OCI-LY7 (cell line): ENCODE data around the gene PPARG. TPM values are rescaled to one million over a fixed set of nuclear protein-coding genes. Genes with fewer than 3 reads are reported as not detected.

Experiments
- BruUV-seq: library from RNA; stranded (reverse); fragments of 400-500 nt; replicated peaks from 2 replicates; lab custom pipeline; 2021; lab: Mats Ljungman, UMichigan
- CTCF ChIA-PET: fragments of 300-600 bp; sonication (Branson Sonifier 250); formaldehyde crosslinking; loops from one replicate; lab custom pipeline; 2022; ENCODE audit warnings: antibody characterized with exemption; ENCODE audit not compliant: unreplicated experiment; lab: Charles Lee
- POLR2A ChIA-PET: fragments of 300-600 bp; sonication (Branson Sonifier 250); formaldehyde crosslinking; loops from one replicate; lab custom pipeline; 2022; ENCODE audit warnings: antibody characterized with exemption; lab: Charles Lee
- DNase-seq: peaks from one replicate; pipeline ENCODE4 v3.0.0-alpha.2; 2015; ENCODE audit warnings: low spot score
- H2AFZ ChIP-seq: fragments of 200-600 bp; sonication (generic), shearing (Covaris generic); 2 replicates; pipeline ENCODE4 v1.6.1; 2014; ENCODE audit warnings: mild to moderate bottlenecking, antibody characterized with exemption, low read length, moderate library complexity
- H3K27ac ChIP-seq: fragments of 200-600 bp; sonication (generic); 2 replicates; pipeline ENCODE4 v1.5.1; 2014; ENCODE audit warnings: mixed run types, low read depth, mild to moderate bottlenecking, moderate library complexity, low read length, inconsistent platforms; ENCODE audit not compliant: poor library complexity, severe bottlenecking
- H3K36me3 ChIP-seq: fragments of 200-600 bp; sonication (generic); 2 replicates; pipeline ENCODE4 v1.6.1; 2014; ENCODE audit warnings: mild to moderate bottlenecking, antibody characterized with exemption, low read length, moderate library complexity, mixed read lengths; ENCODE audit not compliant: insufficient read depth
- H3K4me1 ChIP-seq: fragments of 200-600 bp; sonication (generic); 2 replicates; pipeline ENCODE4 v1.5.1; 2014; ENCODE audit warnings: mild to moderate bottlenecking, low read length; ENCODE audit not compliant: insufficient read depth, poor library complexity, severe bottlenecking
- H3K4me2 ChIP-seq: fragments of 200-600 bp; sonication (generic); 2 replicates; pipeline ENCODE4 v1.6.1; 2014; ENCODE audit warnings: mild to moderate bottlenecking, low read length
- H3K4me3 ChIP-seq: fragments of 200-600 bp; sonication (generic); 2 replicates; pipeline ENCODE4 v1.5.1; 2014; ENCODE audit warnings: mild to moderate bottlenecking, low read depth, low read length; ENCODE audit not compliant: poor library complexity, severe bottlenecking
- H3K79me2 ChIP-seq: fragments of 200-600 bp; sonication (generic); 2 replicates; pipeline ENCODE4 v1.6.1; 2016; ENCODE audit warnings: low read depth, mild to moderate bottlenecking, low read length, moderate library complexity, mixed read lengths; ENCODE audit not compliant: insufficient read depth
- H3K9me2 ChIP-seq: fragments of 200-600 bp; sonication (generic); 2 replicates; pipeline ENCODE4 v1.6.1; 2016; ENCODE audit warnings: mild to moderate bottlenecking, low read length, mixed read lengths; ENCODE audit not compliant: insufficient read depth
- H3K9me3 ChIP-seq: fragments of 200-600 bp; sonication (generic); 2 replicates; pipeline ENCODE4 v1.6.1; 2014; ENCODE audit warnings: mild to moderate bottlenecking, mixed run types, low read length, mixed read lengths
- H4K20me1 ChIP-seq: fragments of 200-600 bp; sonication (generic); 2 replicates; pipeline ENCODE4 v1.6.1; 2014; ENCODE audit warnings: mild to moderate bottlenecking, antibody characterized with exemption, low read length, moderate library complexity, mixed read lengths; ENCODE audit not compliant: insufficient read depth
- EZH2phosphoT487 ChIP-seq: fragments of 200-600 bp; sonication (generic); IDR thresholded peaks from 2 replicates; pipeline ENCODE4 v1.6.1; 2018; ENCODE audit warnings: low read depth, borderline replicate concordance, mild to moderate bottlenecking, mixed run types, antibody characterized with exemption, low read length, moderate library complexity, mixed read lengths
- intact Hi-C: fragments of 100-400 bp; cut with micrococcal nuclease; formaldehyde crosslinking; loops from one replicate; pipeline ENCODE4 v1.10.0; 2022; ENCODE audit not compliant: unreplicated experiment
- total RNA-seq, 2 experiments: library from RNA; depleted of rRNA in 1 of 2; stranded (reverse); fragments of >200 nt in 1 of 2; shearing (Covaris generic) in 1 of 2; gene quantifications; 2 replicates each; pipeline ENCODE4 v1.2.3, GENCODE V29; 2014 to 2022
- TF ChIP-seq, protein P1 (sequence below): fragments of 200-600 bp; sonication (generic); conservative IDR thresholded peaks from 2 replicates; pipeline ENCODE4 v1.5.1; 2014; ENCODE audit warnings: mild to moderate bottlenecking, antibody characterized with exemption, low read length, moderate library complexity, mixed read lengths

Gene PPARG
- total RNA-seq, 2 experiments from 2014 or later, result not detected

DNA sequence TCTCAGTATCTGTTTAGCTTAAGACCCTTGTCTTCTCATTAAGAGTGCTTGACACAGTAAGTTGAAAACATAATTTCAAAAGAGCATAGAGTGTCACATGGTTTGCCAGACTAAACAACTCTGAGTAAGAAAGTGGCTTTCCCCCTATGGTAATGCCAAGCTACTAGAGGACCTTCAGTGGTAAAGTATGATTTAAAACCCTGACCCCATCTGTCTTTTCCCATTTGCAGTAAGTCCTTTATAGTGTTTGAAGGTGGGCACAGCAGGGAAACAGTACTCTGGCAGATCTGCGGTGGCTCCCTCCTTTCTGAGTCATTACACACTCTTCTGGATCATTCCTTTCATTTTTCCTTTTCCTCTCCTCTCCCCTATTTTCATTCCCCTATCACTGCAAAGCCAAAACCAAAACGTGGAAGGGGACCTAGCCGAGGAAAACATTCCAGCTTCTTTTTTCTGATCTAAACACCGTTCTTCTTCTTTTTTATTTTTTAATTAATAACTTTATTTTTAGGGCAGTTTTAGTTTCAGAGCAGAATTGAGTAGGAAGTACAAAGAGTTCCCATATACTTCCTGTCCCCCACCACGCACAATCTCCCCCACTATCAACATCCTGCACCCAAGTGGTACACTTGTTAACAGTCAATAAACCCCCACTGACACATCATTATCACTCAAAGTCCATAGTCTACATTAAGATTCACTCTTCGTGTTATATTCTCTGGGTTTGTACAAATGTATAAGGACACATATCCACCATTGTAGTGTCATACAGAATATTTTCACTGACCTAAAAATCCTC is 74.7 kb downstream of the PPARG start:
- Histone ChIP-seq H3K9me3 (no peaks in the 10 kb centered on the region), H3K36me3 (no peaks in the 10 kb centered on the region), H3K79me2 (no peaks in the 10 kb centered on the region), H4K20me1 (no peaks in the 10 kb centered on the region), H3K4me3 (no peak overlapping the region), H3K4me2 (no peak overlapping the region), H3K4me1 (no peaks in the 10 kb centered on the region), H3K9me2 (no peaks in the 10 kb centered on the region), H2AFZ (no peak overlapping the region), H3K27ac (no peak overlapping the region)
- POLR2A ChIA-PET, result no interaction called here
- DNase-seq, result no peak
- TF ChIP-seq, protein P1, sequence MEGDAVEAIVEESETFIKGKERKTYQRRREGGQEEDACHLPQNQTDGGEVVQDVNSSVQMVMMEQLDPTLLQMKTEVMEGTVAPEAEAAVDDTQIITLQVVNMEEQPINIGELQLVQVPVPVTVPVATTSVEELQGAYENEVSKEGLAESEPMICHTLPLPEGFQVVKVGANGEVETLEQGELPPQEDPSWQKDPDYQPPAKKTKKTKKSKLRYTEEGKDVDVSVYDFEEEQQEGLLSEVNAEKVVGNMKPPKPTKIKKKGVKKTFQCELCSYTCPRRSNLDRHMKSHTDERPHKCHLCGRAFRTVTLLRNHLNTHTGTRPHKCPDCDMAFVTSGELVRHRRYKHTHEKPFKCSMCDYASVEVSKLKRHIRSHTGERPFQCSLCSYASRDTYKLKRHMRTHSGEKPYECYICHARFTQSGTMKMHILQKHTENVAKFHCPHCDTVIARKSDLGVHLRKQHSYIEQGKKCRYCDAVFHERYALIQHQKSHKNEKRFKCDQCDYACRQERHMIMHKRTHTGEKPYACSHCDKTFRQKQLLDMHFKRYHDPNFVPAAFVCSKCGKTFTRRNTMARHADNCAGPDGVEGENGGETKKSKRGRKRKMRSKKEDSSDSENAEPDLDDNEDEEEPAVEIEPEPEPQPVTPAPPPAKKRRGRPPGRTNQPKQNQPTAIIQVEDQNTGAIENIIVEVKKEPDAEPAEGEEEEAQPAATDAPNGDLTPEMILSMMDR, result no peak
- no peak for TF ChIP-seq EZH2phosphoT487
- intact Hi-C loops, result no loop called here
- CTCF ChIA-PET, result no interaction called here
- no TSS peak for BruUV-seq

DNA sequence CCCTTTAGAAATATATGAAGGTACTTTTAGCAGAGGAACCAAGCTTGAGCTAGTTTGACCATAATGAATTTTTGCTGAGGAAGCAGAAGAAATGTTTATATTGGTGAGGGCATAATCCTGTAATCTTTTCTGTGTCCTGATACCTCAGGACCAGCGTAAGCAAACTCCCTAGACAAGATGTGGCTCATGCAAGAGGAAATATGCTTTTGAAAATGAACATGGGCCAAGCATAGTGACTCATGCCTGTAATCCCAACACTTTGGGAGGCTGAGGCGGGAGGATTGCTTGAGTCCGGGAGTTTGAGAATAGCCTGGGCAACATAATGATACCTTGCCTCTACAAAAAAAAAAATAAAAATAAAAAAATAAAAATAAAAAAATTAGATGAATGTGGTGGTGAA is 78.5 kb downstream of the PPARG start:
- no peaks in the 10 kb centered on the region for H3K79me2 ChIP-seq
- no peaks in the 10 kb centered on the region for H3K4me1 ChIP-seq
- intact Hi-C loops, result no loop called here
- no peaks in the 10 kb centered on the region for H4K20me1 ChIP-seq
- TF ChIP-seq, protein P1, result no peak
- TF ChIP-seq EZH2phosphoT487, result no peak
- no TSS peak for BruUV-seq
- no peak overlapping the region for H3K27ac ChIP-seq
- no peaks in the 10 kb centered on the region for H3K9me3 ChIP-seq
- ChIA-PET CTCF (no interaction called here), POLR2A (no interaction called here)
- H3K4me2 ChIP-seq, result no peak overlapping the region
- no peak for DNase-seq
- no peaks in the 10 kb centered on the region for H3K9me2 ChIP-seq
- H3K4me3 ChIP-seq, result no peak overlapping the region
- no peaks in the 10 kb centered on the region for H3K36me3 ChIP-seq
- no peak overlapping the region for H2AFZ ChIP-seq

DNA sequence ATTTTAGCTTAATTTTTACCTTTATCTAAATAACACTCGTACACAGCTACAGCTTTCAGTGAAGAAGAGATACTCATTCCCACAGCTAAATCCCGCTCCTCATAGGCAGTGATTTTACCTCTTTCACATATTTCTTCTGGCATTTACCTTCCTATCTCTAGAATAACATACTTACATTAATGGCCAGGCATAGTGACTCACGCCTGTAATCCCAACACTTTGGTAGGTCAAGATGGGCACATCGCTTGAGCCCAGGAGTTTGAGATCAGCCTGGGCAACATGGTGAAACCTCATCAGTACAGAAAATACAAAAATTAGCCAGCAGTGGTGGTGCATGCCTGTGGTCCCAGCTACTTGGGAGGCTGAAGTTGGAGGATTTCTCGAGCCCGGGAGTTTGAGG is 80.2 kb downstream of the PPARG start:
- no peaks in the 10 kb centered on the region for H3K36me3 ChIP-seq
- intact Hi-C loops, result no loop called here
- no peaks in the 10 kb centered on the region for H3K9me2 ChIP-seq
- no peaks in the 10 kb centered on the region for H3K9me3 ChIP-seq
- TF ChIP-seq EZH2phosphoT487, result no peak
- TF ChIP-seq, protein P1, result no peak
- no peak for DNase-seq
- H3K4me2 ChIP-seq, result no peak overlapping the region
- no peak overlapping the region for H2AFZ ChIP-seq
- BruUV-seq, result no TSS peak
- no peak overlapping the region for H3K27ac ChIP-seq
- ChIA-PET POLR2A (interaction anchor here (1.0 kb wide), 1 partner anchor 296 kb away, joined by 4 read pairs; no protein-coding TSS in a partner anchor), CTCF (no interaction called here)
- no peaks in the 10 kb centered on the region for H3K79me2 ChIP-seq
- no peaks in the 10 kb centered on the region for H4K20me1 ChIP-seq
- H3K4me1 ChIP-seq, result no peaks in the 10 kb centered on the region
- H3K4me3 ChIP-seq, result no peak overlapping the region
